Astrocyte (in vitro differentiated cells and primary cell): ENCODE results near the gene ADORA2A. TPM values are rescaled to one million over a fixed set of nuclear protein-coding genes. Genes with fewer than 3 reads are reported as not detected.
A peak's percentile ranks its signal among the peaks of the same experiment; 100 is the strongest.

Experiments used
- DNase-seq: peaks from one replicate; pipeline ENCODE4 v3.0.0-alpha.2; 2010; ENCODE audit warnings: low read depth
- FAIRE-seq: peaks from 2 replicates; lab custom pipeline; 2011; peaks lifted over from hg19 to GRCh38; lab: Jason Lieb, UNC
- H2AFZ ChIP-seq: 2 replicates; pipeline ENCODE4 v1.6.0; 2012; ENCODE audit warnings: low read depth, low read length, inconsistent platforms
- H3K27ac ChIP-seq: 2 replicates; pipeline ENCODE4 v1.5.1; 2011; ENCODE audit warnings: low read depth, low read length, inconsistent platforms
- H3K27me3 ChIP-seq: 2 replicates; pipeline ENCODE4 v1.6.0; 2011; ENCODE audit warnings: low read length, inconsistent platforms; ENCODE audit not compliant: insufficient read depth
- H3K36me3 ChIP-seq: 2 replicates; pipeline ENCODE4 v1.5.1; 2011; ENCODE audit warnings: low read length, inconsistent platforms; ENCODE audit not compliant: insufficient read depth
- H3K4me1 ChIP-seq: 2 replicates; pipeline ENCODE4 v1.5.1; 2011; ENCODE audit warnings: low read length, inconsistent platforms; ENCODE audit not compliant: insufficient read depth
- H3K4me2 ChIP-seq: 2 replicates; pipeline ENCODE4 v1.6.0; 2012; ENCODE audit warnings: low read length, inconsistent platforms
- H3K4me3 ChIP-seq: 2 replicates; pipeline ENCODE4 v1.5.1; 2011; ENCODE audit warnings: low read depth, mild to moderate bottlenecking, low read length, inconsistent platforms; ENCODE audit not compliant: insufficient read depth
- H3K79me2 ChIP-seq: 2 replicates; pipeline ENCODE4 v1.6.0; 2012; ENCODE audit warnings: mild to moderate bottlenecking, low read length, inconsistent platforms; ENCODE audit not compliant: insufficient read depth
- H3K9ac ChIP-seq: 2 replicates; pipeline ENCODE4 v1.6.0; 2012; ENCODE audit warnings: mild to moderate bottlenecking, low read length, inconsistent platforms
- H3K9me3 ChIP-seq: 2 replicates; pipeline ENCODE4 v1.5.1; 2012; ENCODE audit warnings: low read depth, mild to moderate bottlenecking, low read length, inconsistent platforms; ENCODE audit not compliant: insufficient read depth
- H4K20me1 ChIP-seq: 2 replicates; pipeline ENCODE4 v1.6.0; 2012; ENCODE audit warnings: low read length, inconsistent platforms; ENCODE audit not compliant: insufficient read depth
- H3K27ac Mint-ChIP-seq: one replicate; pipeline ENCODE4 v1.8.0; 2021; ENCODE audit warnings: mild to moderate bottlenecking, mixed read lengths; ENCODE audit not compliant: unreplicated experiment
- H3K27me3 Mint-ChIP-seq: one replicate; pipeline ENCODE4 v1.8.0; 2021; ENCODE audit warnings: low read depth, mixed read lengths; ENCODE audit not compliant: unreplicated experiment
- H3K36me3 Mint-ChIP-seq: one replicate; pipeline ENCODE4 v1.8.0; 2021; ENCODE audit warnings: low read depth, mixed read lengths; ENCODE audit not compliant: unreplicated experiment
- H3K4me1 Mint-ChIP-seq: one replicate; pipeline ENCODE4 v1.8.0; 2021; ENCODE audit warnings: low read depth, mixed read lengths; ENCODE audit not compliant: unreplicated experiment
- H3K4me3 Mint-ChIP-seq: one replicate; pipeline ENCODE4 v1.8.0; 2021; ENCODE audit warnings: mild to moderate bottlenecking, moderate library complexity, mixed read lengths; ENCODE audit not compliant: unreplicated experiment
- H3K9me3 Mint-ChIP-seq: one replicate; pipeline ENCODE4 v1.8.0; 2021; ENCODE audit warnings: mild to moderate bottlenecking, mixed read lengths; ENCODE audit not compliant: unreplicated experiment
- EZH2 ChIP-seq: IDR thresholded peaks from 2 replicates; pipeline ENCODE4 v1.6.1; 2012; ENCODE audit warnings: mild to moderate bottlenecking, low read length, inconsistent platforms; ENCODE audit not compliant: insufficient read depth
- total RNA-seq: library from RNA; stranded (reverse); gene quantifications from 2 replicates; pipeline ENCODE4 v1.2.1, GENCODE V29; 2021
- TF ChIP-seq, protein P1 (sequence below): IDR thresholded peaks from 2 replicates; pipeline ENCODE4 v1.5.1; 2011; ENCODE audit warnings: low read depth, mild to moderate bottlenecking, inconsistent platforms, low read length, moderate library complexity; ENCODE audit not compliant: insufficient read depth

The ADORA2A gene
- total RNA-seq, 1 donor from 2014 or later = 3.9 TPM

DNA sequence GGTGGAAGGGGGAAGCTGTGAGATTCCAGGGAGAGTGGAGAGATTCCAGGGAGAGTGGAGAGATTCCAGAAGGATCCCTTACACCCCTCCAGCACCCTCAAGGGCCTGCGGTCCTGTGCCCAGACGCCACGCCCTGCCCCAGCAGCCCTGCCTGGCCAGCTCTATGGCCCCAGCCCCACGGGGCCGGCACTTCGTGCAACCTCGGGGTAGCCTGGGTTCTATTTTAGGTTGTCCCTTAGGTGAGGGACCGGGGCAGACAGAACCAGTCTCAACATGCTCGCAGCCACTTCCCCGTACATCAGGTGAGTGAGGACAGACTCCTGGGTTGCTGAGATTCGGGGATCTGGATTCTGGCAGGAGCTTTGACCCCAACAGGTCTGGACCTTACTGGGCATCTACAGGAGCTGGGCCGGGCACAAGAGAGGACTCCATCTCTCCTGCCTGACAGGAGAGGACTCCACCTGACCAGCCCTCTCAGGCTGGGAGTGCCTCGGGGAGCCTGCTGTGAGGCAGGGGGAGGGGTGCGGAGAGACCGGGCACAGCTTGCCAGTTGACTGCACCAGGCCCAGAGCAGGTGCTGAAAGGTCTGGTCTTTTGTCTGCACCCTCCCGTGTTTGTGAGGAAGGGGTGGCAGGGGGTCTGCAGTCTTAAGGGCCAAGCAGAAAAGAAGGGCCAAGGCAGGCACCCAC, 8.5 kb upstream of the ADORA2A start:
- H3K9me3 ChIP-seq = no peaks in the 10 kb centered on the region
- Mint-ChIP-seq H3K4me3 (no peak overlapping the region), H3K9me3 (no peaks in the 10 kb centered on the region), H3K27ac (peak overlapping the region; percentile 66), H3K4me1 (no peaks in the 10 kb centered on the region), H3K36me3 (peaks cover 5% of the 10 kb centered on the region), H3K27me3 (peaks cover 5% of the 10 kb centered on the region)
- H3K27me3 ChIP-seq = no peaks in the 10 kb centered on the region
- H3K4me3 ChIP-seq = no peak overlapping the region
- H3K79me2 ChIP-seq = no peaks in the 10 kb centered on the region
- no peak overlapping the region for H3K27ac ChIP-seq
- TF ChIP-seq EZH2 = no peak
- TF ChIP-seq, protein P1, sequence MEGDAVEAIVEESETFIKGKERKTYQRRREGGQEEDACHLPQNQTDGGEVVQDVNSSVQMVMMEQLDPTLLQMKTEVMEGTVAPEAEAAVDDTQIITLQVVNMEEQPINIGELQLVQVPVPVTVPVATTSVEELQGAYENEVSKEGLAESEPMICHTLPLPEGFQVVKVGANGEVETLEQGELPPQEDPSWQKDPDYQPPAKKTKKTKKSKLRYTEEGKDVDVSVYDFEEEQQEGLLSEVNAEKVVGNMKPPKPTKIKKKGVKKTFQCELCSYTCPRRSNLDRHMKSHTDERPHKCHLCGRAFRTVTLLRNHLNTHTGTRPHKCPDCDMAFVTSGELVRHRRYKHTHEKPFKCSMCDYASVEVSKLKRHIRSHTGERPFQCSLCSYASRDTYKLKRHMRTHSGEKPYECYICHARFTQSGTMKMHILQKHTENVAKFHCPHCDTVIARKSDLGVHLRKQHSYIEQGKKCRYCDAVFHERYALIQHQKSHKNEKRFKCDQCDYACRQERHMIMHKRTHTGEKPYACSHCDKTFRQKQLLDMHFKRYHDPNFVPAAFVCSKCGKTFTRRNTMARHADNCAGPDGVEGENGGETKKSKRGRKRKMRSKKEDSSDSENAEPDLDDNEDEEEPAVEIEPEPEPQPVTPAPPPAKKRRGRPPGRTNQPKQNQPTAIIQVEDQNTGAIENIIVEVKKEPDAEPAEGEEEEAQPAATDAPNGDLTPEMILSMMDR = no peak
- no peak overlapping the region for H2AFZ ChIP-seq
- H3K36me3 ChIP-seq = peaks cover 3% of the 10 kb centered on the region
- DNase-seq (no peak), FAIRE-seq (no peak)
- H3K4me1 ChIP-seq = peaks cover under 1% of the 10 kb centered on the region
- H4K20me1 ChIP-seq = peaks cover 3% of the 10 kb centered on the region
- H3K9ac ChIP-seq = no peak overlapping the region
- no peak overlapping the region for H3K4me2 ChIP-seq

DNA sequence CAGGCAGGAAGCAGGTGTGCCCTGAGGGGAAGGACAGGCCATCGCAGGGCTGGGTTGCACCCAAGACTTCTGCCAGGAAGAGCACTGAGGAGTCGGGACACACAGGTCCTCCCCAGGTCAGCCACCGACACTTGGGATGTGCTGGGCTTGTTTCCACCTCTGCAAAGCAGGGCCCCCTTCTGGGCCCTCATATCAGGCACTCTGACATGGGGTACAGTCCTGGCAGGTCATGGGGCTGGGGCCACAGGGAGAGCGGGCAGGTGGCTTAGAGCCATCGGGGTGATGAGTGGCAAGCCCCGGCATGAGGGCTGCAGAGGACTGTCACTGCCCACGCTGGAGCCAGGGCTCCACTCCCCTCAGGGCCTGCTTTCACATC, 7.9 kb upstream of the ADORA2A start:
- peaks cover 3% of the 10 kb centered on the region for H4K20me1 ChIP-seq
- H3K9ac ChIP-seq = no peak overlapping the region
- H3K36me3 ChIP-seq = peaks cover 3% of the 10 kb centered on the region
- Mint-ChIP-seq H3K36me3 (peaks cover 4% of the 10 kb centered on the region), H3K27ac (peak overlapping the region; percentile 47), H3K4me1 (no peaks in the 10 kb centered on the region), H3K27me3 (peaks cover 5% of the 10 kb centered on the region), H3K4me3 (no peak overlapping the region), H3K9me3 (no peaks in the 10 kb centered on the region)
- peaks cover 2% of the 10 kb centered on the region for H3K4me1 ChIP-seq
- H3K4me2 ChIP-seq = no peak overlapping the region
- no peaks in the 10 kb centered on the region for H3K9me3 ChIP-seq
- H3K27ac ChIP-seq = no peak overlapping the region
- no peak for TF ChIP-seq EZH2
- TF ChIP-seq, protein P1 = no peak
- no peaks in the 10 kb centered on the region for H3K27me3 ChIP-seq
- no peak for FAIRE-seq
- H2AFZ ChIP-seq = no peak overlapping the region
- no peak for DNase-seq
- no peaks in the 10 kb centered on the region for H3K79me2 ChIP-seq
- H3K4me3 ChIP-seq = no peak overlapping the region
